HepG2 (cell line): ENCODE results near the gene PERCC1. TPM values are rescaled to one million over a fixed set of nuclear protein-coding genes. Genes with fewer than 3 reads are reported as not detected.

Experiments used
- ATRX ChIP-seq: sonication (generic); formaldehyde crosslinking; IDR thresholded peaks from 2 replicates; pipeline ENCODE4 v1.4.0; 2020; ENCODE audit warnings: missing genetic modification reagents, borderline replicate concordance
- FOXP4 ChIP-seq: sonication (generic); formaldehyde crosslinking; IDR thresholded peaks from 2 replicates; pipeline ENCODE4 v1.4.0; 2020; ENCODE audit warnings: missing genetic modification reagents
- PRPF4 ChIP-seq: fragments of 200-400 bp; formaldehyde crosslinking; IDR thresholded peaks from 2 replicates; pipeline ENCODE4 v1.6.1; 2016; ENCODE audit warnings: low read length, low read depth; ENCODE audit not compliant: poor library complexity, severe bottlenecking
- RCOR2 ChIP-seq: IDR thresholded peaks from 2 replicates; pipeline ENCODE4 v1.6.1; 2016; ENCODE audit warnings: missing biosample characterization, missing genetic modification reagents
- SKIL ChIP-seq: sonication (generic); formaldehyde crosslinking; IDR thresholded peaks from 2 replicates; pipeline ENCODE4 v1.8.0; 2022; ENCODE audit warnings: missing genetic modification reagents, mild to moderate bottlenecking, moderate library complexity, borderline replicate concordance
- TAF1 ChIP-seq: sonication (generic); formaldehyde crosslinking; IDR thresholded peaks from 2 replicates; pipeline ENCODE4 v1.4.0; 2020; ENCODE audit warnings: missing genetic modification reagents
- TFDP1 ChIP-seq: IDR thresholded peaks from 2 replicates; pipeline ENCODE4 v1.6.1; 2016; ENCODE audit warnings: missing compliant biosample characterization, missing genetic modification reagents, borderline replicate concordance
- TFDP2 ChIP-seq: sonication (generic); formaldehyde crosslinking; IDR thresholded peaks from 2 replicates; pipeline ENCODE4 v1.4.0; 2020; ENCODE audit warnings: missing genetic modification reagents
- U2AF1 ChIP-seq: fragments of 200-400 bp; formaldehyde crosslinking; optimal IDR thresholded peaks from 2 replicates; pipeline ENCODE3; 2017; ENCODE audit warnings: mild to moderate bottlenecking, low read depth, low read length
- XRCC5 ChIP-seq: fragments of 200-400 bp; formaldehyde crosslinking; optimal IDR thresholded peaks from 2 replicates; pipeline ENCODE3; 2017; ENCODE audit warnings: mild to moderate bottlenecking, low read length
- ZBTB49 ChIP-seq: sonication (generic); formaldehyde crosslinking; IDR thresholded peaks from 2 replicates; pipeline ENCODE4 v1.4.0; 2020; ENCODE audit warnings: missing genetic modification reagents, borderline replicate concordance
- ZNF333 ChIP-seq: sonication (generic); formaldehyde crosslinking; IDR thresholded peaks from 2 replicates; pipeline ENCODE4 v1.4.0; 2020; ENCODE audit warnings: mild to moderate bottlenecking, missing genetic modification reagents, borderline replicate concordance
- ZNF383 ChIP-seq: sonication (generic); formaldehyde crosslinking; IDR thresholded peaks from 2 replicates; pipeline ENCODE4 v1.4.0; 2020; ENCODE audit warnings: missing genetic modification reagents, mild to moderate bottlenecking, borderline replicate concordance
- ZNF576 ChIP-seq: sonication (generic); formaldehyde crosslinking; IDR thresholded peaks from 2 replicates; pipeline ENCODE4 v1.4.0; 2020; ENCODE audit warnings: mild to moderate bottlenecking, missing genetic modification reagents
- ZNF577 ChIP-seq: sonication (generic); formaldehyde crosslinking; IDR thresholded peaks from 2 replicates; pipeline ENCODE4 v1.4.0; 2020; ENCODE audit warnings: mild to moderate bottlenecking, low read depth, missing genetic modification reagents, borderline replicate concordance
- ZNF703 ChIP-seq: sonication (generic); formaldehyde crosslinking; IDR thresholded peaks from 2 replicates; pipeline ENCODE4 v1.5.1; 2020; ENCODE audit warnings: missing genetic modification reagents, mild to moderate bottlenecking, moderate library complexity, borderline replicate concordance
- ZSCAN5A ChIP-seq: sonication (generic); formaldehyde crosslinking; IDR thresholded peaks from 2 replicates; pipeline ENCODE4 v1.8.0; 2022; ENCODE audit warnings: mild to moderate bottlenecking, missing genetic modification reagents, borderline replicate concordance
- polyA plus RNA-seq, 8 experiments: library from polyadenylated mRNA; depleted of rRNA in 3 of 8; stranded (reverse) in 7 of 8; unstranded in 1 of 8; fragments of >200 nt; fragmentation: Illumina TruSeq in 4 of 8; extraction: Trizol in 4 of 8; gene quantifications; 2 replicates each; pipeline versions ENCODE4 v1.2.1 to v1.2.3, GENCODE V29; 2011 to 2016; ENCODE audit warnings: low read depth in 4 of 8, missing spikeins in 1 of 8, mixed read lengths in 1 of 8; ENCODE audit not compliant: insufficient read depth in 1 of 8
- total RNA-seq, 5 experiments: library from RNA; depleted of rRNA; stranded (reverse); fragments of >200 nt; fragmentation: Illumina TruSeq; extraction: Trizol; gene quantifications; 2 replicates each; pipeline ENCODE4 v1.2.3, GENCODE V29; 2016; ENCODE audit warnings: low read depth in 1 of 5

Gene PERCC1
- total and polyA plus RNA-seq, 2 of the 13 experiments (the other 11 are each of a cell fraction or from before 2014, with no cell fraction given): 0.15 TPM; not detected in 1

- peak; percentile 60 for TF ChIP-seq TFDP2 (CRISPR knock-in tag)
- TF ChIP-seq RCOR2: 0 out of 2 replicates have a peak, but pooled peaks have one; percentile 34
- peak; percentile 70 for TF ChIP-seq FOXP4
- no peak for TF ChIP-seq ZNF383
- TF ChIP-seq ZNF703 (CRISPR knock-in tag): no peak; the same call in 1 of the 2 replicates
- TF ChIP-seq XRCC5: peak; percentile 78
- no peak for TF ChIP-seq ZNF577
- peak; percentile 45; the same call in 1 of the 2 replicates for TF ChIP-seq TFDP1 (CRISPR knock-in tag)
- no peak for TF ChIP-seq ATRX (CRISPR knock-in tag)
- TF ChIP-seq U2AF1: no peak
- no peak for TF ChIP-seq ZNF333 (CRISPR knock-in tag)
- no peak for TF ChIP-seq ZSCAN5A
- TF ChIP-seq TAF1 (CRISPR knock-in tag): no peak; the same call in 1 of the 2 replicates
- TF ChIP-seq PRPF4: no peak
- no peak for TF ChIP-seq ZBTB49 (CRISPR knock-in tag)
- no peak for TF ChIP-seq ZNF576 (CRISPR knock-in tag)
- TF ChIP-seq SKIL (CRISPR knock-in tag): peak; percentile 92
These were observed at the start of gene PERCC1 (continued) for GRCh38 chr16:1430759-1431496.
